NT2/D1 (cell line): ENCODE data around the gene INO80E.

Experiments
- YY1 ChIP-seq: IDR thresholded peaks from 2 replicates; pipeline ENCODE4 v1.6.1; 2011; ENCODE audit not compliant: insufficient read length, insufficient read depth
- ZNF274 ChIP-seq: IDR thresholded peaks from 2 replicates; pipeline ENCODE4 v1.6.1; 2011; ENCODE audit warnings: mild to moderate bottlenecking, low read depth, low read length

- TF ChIP-seq YY1, result no peak
- no peak for TF ChIP-seq ZNF274
Observed at GRCh38 chr16:30006659-30007377, 10.8 kb downstream of the INO80E start.
